Measurements from ENCODE around the gene GPR55. TPM values are rescaled to one million over a fixed set of nuclear protein-coding genes. Genes with fewer than 3 reads are reported as not detected.

The GPR55 gene
- total and polyA plus RNA-seq, 8 donors, result 0.06 to 0.24 (median 0.09) TPM; not detected in 3

DNA sequence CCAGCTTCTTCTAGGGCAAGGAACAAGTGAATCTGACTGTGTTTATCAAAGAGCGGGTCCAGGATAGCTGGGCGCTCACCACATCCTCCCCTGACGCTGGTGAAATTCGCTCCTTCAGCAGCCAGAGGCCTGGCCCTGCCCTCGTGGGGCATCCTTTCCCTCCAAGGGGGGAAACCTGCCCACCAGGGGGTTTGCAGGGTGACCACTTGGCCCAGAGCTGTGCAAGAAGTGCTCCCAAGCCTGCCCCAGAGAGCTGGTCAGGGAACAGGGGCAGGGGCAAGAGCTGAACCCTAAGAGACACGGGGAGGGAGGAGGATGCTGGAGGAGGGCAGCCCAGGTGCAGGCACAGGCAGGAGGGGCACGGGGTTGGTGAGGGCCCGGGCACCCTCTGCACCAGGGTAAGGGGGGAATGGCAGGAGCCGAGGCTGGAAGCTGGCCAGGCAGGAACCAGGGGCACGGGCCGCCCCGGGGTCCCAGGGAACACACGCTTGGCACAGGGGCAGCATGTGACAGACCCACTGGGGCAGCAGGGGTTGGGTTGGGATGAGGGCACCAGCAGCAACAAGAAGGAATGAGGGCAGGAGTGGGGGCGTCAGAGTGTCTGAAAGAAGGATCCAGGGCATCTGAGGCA, 2.8 kb upstream of the GPR55 start:
- ATAC-seq (no peak), DNase-seq (peak in 2 of 4 donors; percentile 24 to 76)
- Histone ChIP-seq H3K4me1 (peaks cover 0 to 7% of the 10 kb centered on the region in 2 donors), H3K4me3 (no peak overlapping the region), H3K27me3 (peaks cover 0 to 12% of the 10 kb centered on the region in 2 donors), H3K27ac (no peak overlapping the region), H3K36me3 (no peaks in the 10 kb centered on the region), H3K9me3 (no peaks in the 10 kb centered on the region)
- intact Hi-C loops (cut with DNase I), result no loop called here
- TF ChIP-seq, protein P1, sequence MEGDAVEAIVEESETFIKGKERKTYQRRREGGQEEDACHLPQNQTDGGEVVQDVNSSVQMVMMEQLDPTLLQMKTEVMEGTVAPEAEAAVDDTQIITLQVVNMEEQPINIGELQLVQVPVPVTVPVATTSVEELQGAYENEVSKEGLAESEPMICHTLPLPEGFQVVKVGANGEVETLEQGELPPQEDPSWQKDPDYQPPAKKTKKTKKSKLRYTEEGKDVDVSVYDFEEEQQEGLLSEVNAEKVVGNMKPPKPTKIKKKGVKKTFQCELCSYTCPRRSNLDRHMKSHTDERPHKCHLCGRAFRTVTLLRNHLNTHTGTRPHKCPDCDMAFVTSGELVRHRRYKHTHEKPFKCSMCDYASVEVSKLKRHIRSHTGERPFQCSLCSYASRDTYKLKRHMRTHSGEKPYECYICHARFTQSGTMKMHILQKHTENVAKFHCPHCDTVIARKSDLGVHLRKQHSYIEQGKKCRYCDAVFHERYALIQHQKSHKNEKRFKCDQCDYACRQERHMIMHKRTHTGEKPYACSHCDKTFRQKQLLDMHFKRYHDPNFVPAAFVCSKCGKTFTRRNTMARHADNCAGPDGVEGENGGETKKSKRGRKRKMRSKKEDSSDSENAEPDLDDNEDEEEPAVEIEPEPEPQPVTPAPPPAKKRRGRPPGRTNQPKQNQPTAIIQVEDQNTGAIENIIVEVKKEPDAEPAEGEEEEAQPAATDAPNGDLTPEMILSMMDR (IDR thresholded peaks at IDR 0.05), result no peak

DNA sequence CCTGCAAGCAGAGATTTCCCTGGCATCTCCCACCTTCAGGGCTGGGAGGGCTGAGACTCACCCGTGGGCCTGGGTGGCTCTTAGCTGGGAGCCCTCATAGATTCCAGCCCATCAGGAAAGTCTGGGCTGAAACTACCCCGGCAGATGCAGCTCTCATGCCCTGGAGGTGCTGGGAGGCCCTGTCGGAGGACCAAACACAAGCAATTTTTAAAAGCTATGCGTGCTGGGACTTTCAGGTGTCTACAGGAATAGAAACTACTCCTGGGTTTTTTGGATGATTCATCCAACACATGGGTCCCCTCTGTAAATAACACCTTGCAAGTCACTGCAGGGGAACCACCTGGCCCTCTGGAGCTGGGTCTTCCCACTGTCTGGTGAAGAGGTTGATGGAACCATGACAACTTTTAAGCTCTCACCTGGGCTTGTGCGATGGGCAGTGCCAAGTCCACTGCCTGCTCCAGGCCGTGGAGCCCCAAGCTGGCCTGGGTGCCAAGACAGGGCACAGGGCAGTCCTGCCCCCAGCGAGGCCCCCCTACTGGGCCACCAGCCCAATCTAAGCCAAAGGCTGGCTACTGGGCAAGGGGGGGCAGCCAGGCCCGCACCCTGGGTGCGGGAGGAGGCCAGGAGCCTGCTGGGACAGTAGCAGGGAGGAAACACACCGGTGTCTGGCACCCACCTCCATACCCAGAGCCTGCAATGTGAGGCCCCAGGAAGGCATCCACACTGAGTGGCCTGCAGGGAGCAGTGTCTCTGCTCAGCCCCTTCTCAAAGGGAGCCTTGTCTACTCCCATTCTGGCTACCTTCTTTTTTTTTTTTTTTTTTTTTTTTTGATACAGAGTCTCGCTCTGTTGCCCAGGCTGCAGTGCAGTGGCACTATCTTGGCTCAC, 1.1 kb upstream of the GPR55 start:
- ATAC-seq, result no peak
- Histone ChIP-seq H3K4me3 (no peak overlapping the region), H3K9me3 (no peaks in the 10 kb centered on the region), H3K27ac (no peak overlapping the region), H3K27me3 (peaks cover 0 to 12% of the 10 kb centered on the region in 2 donors), H3K36me3 (no peaks in the 10 kb centered on the region), H3K4me1 (no peaks in the 10 kb centered on the region)
- intact Hi-C loops (cut with DNase I), result no loop called here
- peak in 2 of 4 donors; percentile 25 to 63 for DNase-seq
- TF ChIP-seq, protein P1 (IDR thresholded peaks at IDR 0.05), result no peak

DNA sequence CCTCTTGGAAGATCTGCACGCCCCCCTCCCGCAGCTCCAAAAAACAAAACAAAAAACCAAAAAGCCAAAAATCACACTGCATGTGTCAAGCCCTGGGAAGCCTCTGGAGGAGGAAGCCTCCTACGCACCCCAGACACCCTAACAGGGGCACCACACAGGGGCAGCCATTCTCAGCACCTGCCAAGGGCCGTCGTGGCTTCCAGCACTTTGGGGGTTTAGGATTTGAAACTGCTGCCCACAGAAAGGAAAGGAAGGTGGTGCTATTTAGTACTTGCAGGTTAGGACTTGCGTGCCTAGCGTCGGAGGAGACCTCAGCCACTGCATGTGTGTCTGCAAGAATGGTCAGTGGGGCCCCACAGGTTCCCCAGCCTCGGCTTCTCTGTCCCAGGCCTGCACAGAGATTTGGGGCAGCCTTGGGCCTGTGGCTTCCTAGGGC, 419 bp upstream of the GPR55 start:
- Histone ChIP-seq H3K4me3 (no peak overlapping the region), H3K9me3 (no peaks in the 10 kb centered on the region), H3K4me1 (no peaks in the 10 kb centered on the region), H3K36me3 (no peaks in the 10 kb centered on the region), H3K27me3 (peaks cover 0 to 12% of the 10 kb centered on the region in 2 donors), H3K27ac (no peak overlapping the region)
- TF ChIP-seq, protein P1 (IDR thresholded peaks at IDR 0.05), result no peak
- ATAC-seq, result no peak
- peak in 1 of 4 donors; percentile 22 for DNase-seq
- intact Hi-C loops (cut with DNase I), result no loop called here

DNA sequence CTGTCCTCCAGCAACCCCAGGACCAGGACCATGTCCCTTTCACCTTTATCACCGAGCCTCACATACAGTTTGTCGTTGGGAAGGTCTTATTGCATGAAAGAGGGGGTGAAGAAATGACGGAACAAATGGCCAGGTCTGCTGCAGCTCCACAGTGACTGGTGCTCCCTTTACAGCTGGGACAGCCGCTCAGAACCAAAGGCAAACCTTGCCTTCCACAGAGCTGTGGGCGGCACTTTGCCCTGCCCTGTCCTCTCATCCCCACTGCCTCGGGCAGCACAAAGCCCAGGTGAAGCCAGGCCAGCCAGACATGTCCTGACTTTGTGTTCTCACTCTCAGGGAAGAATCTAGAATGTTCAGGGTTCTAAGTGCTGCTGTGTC, 961 bp downstream of the GPR55 start:
- Histone ChIP-seq H3K4me1 (no peaks in the 10 kb centered on the region), H3K4me3 (no peak overlapping the region), H3K27me3 (peaks cover 3 to 12% of the 10 kb centered on the region in 2 donors), H3K27ac (no peak overlapping the region), H3K9me3 (no peaks in the 10 kb centered on the region), H3K36me3 (no peaks in the 10 kb centered on the region)
- ATAC-seq (no peak), DNase-seq (peak in 1 of 4 donors; percentile 25)
- TF ChIP-seq, protein P1 (IDR thresholded peaks at IDR 0.05), result no peak
- intact Hi-C loops (cut with DNase I), result no loop called here

Data from left lung (tissue), 10 donors.